ENCODE measurements around the gene THAP5. TPM values are rescaled to one million over a fixed set of nuclear protein-coding genes. Genes with fewer than 3 reads are reported as not detected.

The THAP5 gene
- total RNA-seq, 1 experiment from 2014 or later, result 28.5 TPM

GRCh38 chr7:108533712-108534111 is 35.8 kb downstream of the THAP5 start:
- no peak overlapping the region for H3K4me2 ChIP-seq
- H4K20me1 ChIP-seq (ENCODE audit: insufficient read depth), result no peaks in the 10 kb centered on the region
- CTCF ChIA-PET, result interaction anchor here (0.6 kb wide), 1 partner anchor 10 kb away, joined by 7 read pairs; no protein-coding TSS in a partner anchor
- no peaks in the 10 kb centered on the region for H3K27me3 ChIP-seq (ENCODE audit: insufficient read depth, low read depth)
- no peak for TF ChIP-seq CTCF (conservative IDR thresholded peaks at IDR 0.05)
- no peak for TF ChIP-seq EZH2 (IDR thresholded peaks at IDR 0.05; ENCODE audit: low read depth)
- H3K79me2 ChIP-seq (ENCODE audit: low read depth), result no peaks in the 10 kb centered on the region
- no peak overlapping the region for H2AFZ ChIP-seq
- no peak overlapping the region for H3K4me3 ChIP-seq
- no TSS peak for BruUV-seq (replicated peaks)
- H3K9me3 ChIP-seq (ENCODE audit: insufficient read depth, low read depth), result no peaks in the 10 kb centered on the region
- H3K27ac ChIP-seq, result no peak overlapping the region
- H3K4me1 ChIP-seq (replicated peaks; ENCODE audit: insufficient read depth), result peaks cover 20% of the 10 kb centered on the region
- no peaks in the 10 kb centered on the region for H3K9me2 ChIP-seq (ENCODE audit: insufficient read depth)
- no peaks in the 10 kb centered on the region for H3K36me3 ChIP-seq (ENCODE audit: low read depth)
- peaks cover 13% of the 10 kb centered on the region for H3F3A ChIP-seq (ENCODE audit: insufficient read depth, low read depth)
- intact Hi-C loops (cut with micrococcal nuclease; ENCODE audit: unreplicated experiment), result no loop called here
- POLR2A ChIA-PET (ENCODE audit: unreplicated experiment), result no interaction called here
- no peak for DNase-seq

- H3F3A ChIP-seq (ENCODE audit: insufficient read depth, low read depth), result peaks cover 50% of the 10 kb centered on the region
- no TSS peak for BruUV-seq (replicated peaks)
- H2AFZ ChIP-seq, result no peak overlapping the region
- POLR2A ChIA-PET (ENCODE audit: unreplicated experiment), result interaction anchor here (0.7 kb wide), 2 partner anchors 41 to 52 kb away, joined by 3 to 9 read pairs; partner anchors contain the start of gene DNAJB9
- no peaks in the 10 kb centered on the region for H3K27me3 ChIP-seq (ENCODE audit: insufficient read depth, low read depth)
- no peaks in the 10 kb centered on the region for H3K9me3 ChIP-seq (ENCODE audit: insufficient read depth, low read depth)
- CTCF ChIA-PET, result no interaction called here
- DNase-seq, result peak; percentile 62 to 65
- no peaks in the 10 kb centered on the region for H3K36me3 ChIP-seq (ENCODE audit: low read depth)
- no peak for TF ChIP-seq CTCF (conservative IDR thresholded peaks at IDR 0.05)
- no peak for TF ChIP-seq EZH2 (IDR thresholded peaks at IDR 0.05; ENCODE audit: low read depth)
- H3K4me2 ChIP-seq, result peak overlapping the region; percentile 85
- no peaks in the 10 kb centered on the region for H4K20me1 ChIP-seq (ENCODE audit: insufficient read depth)
- peak overlapping the region; percentile 96 for H3K27ac ChIP-seq
- H3K79me2 ChIP-seq (ENCODE audit: low read depth), result peaks cover 17% of the 10 kb centered on the region
- no peaks in the 10 kb centered on the region for H3K9me2 ChIP-seq (ENCODE audit: insufficient read depth)
- H3K4me3 ChIP-seq, result no peak overlapping the region
- intact Hi-C loops (cut with micrococcal nuclease; ENCODE audit: unreplicated experiment), result loop anchor here (1.0 to 10.0 kb wide), 3 partner anchors 52 to 1755 kb away; no protein-coding TSS in a partner anchor
- peaks cover 47% of the 10 kb centered on the region for H3K4me1 ChIP-seq (replicated peaks; ENCODE audit: insufficient read depth)
These were observed 40.2 kb downstream of the THAP5 start for GRCh38 chr7:108529341-108529740.

GRCh38 chr7:108528183-108528712 is 41.3 kb downstream of the THAP5 start:
- BruUV-seq (replicated peaks), result no TSS peak

More at GRCh38 chr7:108528183-108528712, 41.3 kb downstream of the THAP5 start:
- H3F3A ChIP-seq (ENCODE audit: insufficient read depth, low read depth), result peaks cover 53% of the 10 kb centered on the region
- H3K36me3 ChIP-seq (ENCODE audit: low read depth), result no peaks in the 10 kb centered on the region
- no peaks in the 10 kb centered on the region for H3K9me3 ChIP-seq (ENCODE audit: insufficient read depth, low read depth)
- H3K9me2 ChIP-seq (ENCODE audit: insufficient read depth), result no peaks in the 10 kb centered on the region
- POLR2A ChIA-PET (ENCODE audit: unreplicated experiment), result interaction anchor here (0.6 to 1.2 kb wide), 2 partner anchors 41 to 1359 kb away, joined by 3 to 13 read pairs; partner anchors contain the start of genes DNAJB9 and THAP5
- peak overlapping the region; percentile 68 for H3K4me3 ChIP-seq
- peak overlapping the region; percentile 96 for H3K27ac ChIP-seq
- peak overlapping the region; percentile 85 for H3K4me2 ChIP-seq
- peaks cover 56% of the 10 kb centered on the region for H3K4me1 ChIP-seq (replicated peaks; ENCODE audit: insufficient read depth)
- intact Hi-C loops (cut with micrococcal nuclease; ENCODE audit: unreplicated experiment), result loop anchor here (10.0 kb wide), 2 partner anchors 583 to 1753 kb away; no protein-coding TSS in a partner anchor
- no peaks in the 10 kb centered on the region for H3K27me3 ChIP-seq (ENCODE audit: insufficient read depth, low read depth)
- CTCF ChIA-PET, result no interaction called here
- peaks cover 28% of the 10 kb centered on the region for H3K79me2 ChIP-seq (ENCODE audit: low read depth)
- H2AFZ ChIP-seq, result peak overlapping the region; percentile 73
- no peak for TF ChIP-seq CTCF (conservative IDR thresholded peaks at IDR 0.05)
- no peak for TF ChIP-seq EZH2 (IDR thresholded peaks at IDR 0.05; ENCODE audit: low read depth)
- peak; percentile 49 to 94 for DNase-seq
- H4K20me1 ChIP-seq (ENCODE audit: insufficient read depth), result no peaks in the 10 kb centered on the region
